Activated CD4-positive, alpha-beta memory T cell treated with anti-CD3 and anti-CD28 coated beads for 36 hours (primary cell): ENCODE data around the gene CPD. TPM values are rescaled to one million over a fixed set of nuclear protein-coding genes. Genes with fewer than 3 reads are reported as not detected.

Source experiments
- CTCF ChIA-PET: fragments of 350-600 bp; sonication (Branson Sonifier 250); formaldehyde crosslinking; loops from one replicate; lab custom pipeline; 2021; ENCODE audit warnings: antibody characterized with exemption, inconsistent platforms; lab: Charles Lee
- POLR2A ChIA-PET: fragments of 350-600 bp; sonication (Branson Sonifier 250); formaldehyde crosslinking; loops from one replicate; lab custom pipeline; 2021; ENCODE audit warnings: antibody characterized with exemption; lab: Charles Lee
- DNase-seq: peaks from one replicate; pipeline ENCODE4 v3.0.0-alpha.2; 2020
- H3K27ac Mint-ChIP-seq: one replicate; pipeline ENCODE4 v1.8.0; 2021; ENCODE audit warnings: mixed read lengths
- H3K27me3 Mint-ChIP-seq: one replicate; pipeline ENCODE4 v1.8.0; 2021; ENCODE audit warnings: mixed read lengths
- H3K36me3 Mint-ChIP-seq: one replicate; pipeline ENCODE4 v1.8.0; 2021; ENCODE audit warnings: mixed read lengths
- H3K4me1 Mint-ChIP-seq: one replicate; pipeline ENCODE4 v1.8.0; 2021; ENCODE audit warnings: low read depth, mixed read lengths
- H3K4me3 Mint-ChIP-seq: one replicate; pipeline ENCODE4 v1.8.0; 2021; ENCODE audit warnings: mild to moderate bottlenecking, mixed read lengths
- H3K9me3 Mint-ChIP-seq: one replicate; pipeline ENCODE4 v1.8.0; 2021; ENCODE audit warnings: mixed read lengths
- intact Hi-C: fragments of 100-400 bp; cut with micrococcal nuclease; formaldehyde crosslinking; loops from one replicate; pipeline ENCODE4 v1.15.1; 2023
- total RNA-seq, 2 experiments: library from RNA; stranded (reverse); gene quantifications; one replicate each; pipeline ENCODE4 v1.2.3, GENCODE V29; 2021

Gene CPD
- total RNA-seq, 2 experiments from 2014 or later, result 34.1 to 34.3 TPM

DNA sequence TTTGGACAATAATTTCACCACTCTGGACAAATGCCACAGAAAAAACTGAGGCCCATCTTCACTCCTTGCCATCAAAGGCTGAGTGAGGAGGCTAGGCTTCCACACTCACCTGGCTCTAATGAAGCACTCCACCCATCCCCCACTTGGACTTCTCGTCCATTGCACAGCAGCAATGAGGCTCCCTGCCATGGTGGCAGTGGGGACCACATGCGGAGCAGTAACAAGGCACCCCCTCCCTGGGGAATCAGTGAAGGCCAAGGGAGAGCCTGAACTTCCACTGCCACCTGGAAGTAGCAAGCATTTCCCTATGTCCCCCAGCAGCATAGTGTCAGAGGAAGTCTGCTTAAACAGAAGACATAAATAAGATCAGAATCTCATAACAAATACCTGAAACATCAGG is 96.5 kb downstream of the CPD start:
- peaks cover 6% of the 10 kb centered on the region for H3K36me3 Mint-ChIP-seq
- H3K4me1 Mint-ChIP-seq, result peaks cover 30% of the 10 kb centered on the region
- POLR2A ChIA-PET, result no interaction called here
- no peak overlapping the region for H3K27ac Mint-ChIP-seq
- intact Hi-C loops, result loop anchor here (5.0 to 10.0 kb wide), 3 partner anchors 113 to 358 kb away; partner anchors contain the start of gene NSRP1
- H3K9me3 Mint-ChIP-seq, result no peaks in the 10 kb centered on the region
- CTCF ChIA-PET, result interaction anchor here (3.4 kb wide), 1 partner anchor 135 kb away, joined by 20 read pairs; no protein-coding TSS in a partner anchor
- H3K27me3 Mint-ChIP-seq, result peaks cover 2% of the 10 kb centered on the region
- no peak for DNase-seq
- H3K4me3 Mint-ChIP-seq, result no peak overlapping the region

DNA sequence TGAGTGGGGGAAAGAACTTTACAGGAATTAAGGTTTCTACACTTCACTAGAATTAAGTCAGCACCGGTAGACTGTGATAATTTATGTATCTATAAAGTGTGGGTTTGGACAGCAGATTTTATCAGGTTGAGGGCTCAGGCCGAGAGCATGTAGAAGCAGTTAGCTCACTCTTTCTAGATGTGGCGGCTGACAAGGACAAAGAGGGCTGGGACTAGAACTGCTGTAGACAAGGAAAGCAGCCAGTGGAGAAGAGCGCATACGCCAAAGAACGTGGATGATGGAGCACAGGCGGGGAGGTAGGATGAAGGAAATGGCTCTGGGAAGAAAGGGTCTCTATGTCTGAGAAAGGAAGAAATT is 98.0 kb downstream of the CPD start:
- DNase-seq, result peak; percentile 17
- H3K4me1 Mint-ChIP-seq, result peaks cover 34% of the 10 kb centered on the region
- intact Hi-C loops, result loop anchor here (1.0 to 10.0 kb wide), 7 partner anchors 98 to 359 kb away; partner anchors contain the start of genes CPD and NSRP1
- POLR2A ChIA-PET, result interaction anchor here (1.1 to 1.2 kb wide), 2 partner anchors 11 to 136 kb away, joined by 3 to 5 read pairs; no protein-coding TSS in a partner anchor
- peak overlapping the region; percentile 94 for H3K27ac Mint-ChIP-seq
- H3K9me3 Mint-ChIP-seq, result no peaks in the 10 kb centered on the region
- peaks cover 2% of the 10 kb centered on the region for H3K27me3 Mint-ChIP-seq
- peak overlapping the region; percentile 94 for H3K4me3 Mint-ChIP-seq
- peaks cover 10% of the 10 kb centered on the region for H3K36me3 Mint-ChIP-seq
- CTCF ChIA-PET, result interaction anchor here (0.6 to 3.4 kb wide), 31 partner anchors 9 to 388 kb away, joined by 3 to 20 read pairs (median 4); partner anchors contain the start of gene CRLF3

DNA sequence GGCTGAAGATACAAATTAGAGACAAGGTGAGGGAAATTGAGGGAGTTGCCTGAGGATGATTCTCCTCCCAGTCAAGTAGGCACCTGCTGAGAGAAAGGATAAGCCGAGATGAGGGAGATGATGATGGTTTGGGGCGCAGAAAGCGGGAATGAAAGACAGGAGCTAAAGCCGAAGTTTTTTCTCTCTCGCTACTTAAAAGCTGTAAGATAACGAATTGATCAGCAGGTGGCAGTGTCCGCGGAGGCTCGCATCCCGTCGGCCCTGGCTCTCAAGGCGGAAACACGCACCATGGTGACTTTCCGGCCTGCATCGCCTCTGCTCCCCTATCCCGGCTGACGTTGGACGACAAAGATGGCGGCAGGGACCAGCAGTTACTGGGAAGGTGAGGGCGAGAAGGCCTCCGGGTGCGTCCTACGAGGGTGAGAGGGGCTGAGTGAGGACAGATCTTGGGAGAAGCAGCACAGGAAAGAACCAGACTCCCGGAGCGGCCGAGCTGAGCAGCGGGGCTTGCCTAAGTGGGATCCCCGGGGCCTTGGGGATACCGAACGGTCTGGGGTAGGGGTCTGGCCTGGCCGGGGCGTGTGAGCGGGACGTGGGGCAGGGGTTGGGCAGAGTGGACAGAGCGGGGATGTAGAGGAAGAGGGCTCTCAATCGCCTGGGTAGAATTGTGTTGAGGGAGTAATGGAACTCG is 98.5 kb downstream of the CPD start, which contains the start of gene GOSR1:
Gene GOSR1 (plus strand): TSS at position 326 of the 691 bp plus-strand sequence. CDS start 26 bp downstream, at position 352.
- Mint-ChIP-seq H3K9me3 (no peaks in the 10 kb centered on the region), H3K36me3 (peaks cover 10% of the 10 kb centered on the region), H3K27me3 (peaks cover 2% of the 10 kb centered on the region), H3K4me1 (peaks cover 34% of the 10 kb centered on the region), H3K27ac (peak within 1 kb of the TSS; percentile 94), H3K4me3 (peak within 1 kb of the TSS; percentile 94)
- intact Hi-C loops, result loop anchor here (1.0 to 10.0 kb wide), 7 partner anchors 98 to 360 kb away; partner anchors contain the start of genes CPD and NSRP1
- ChIA-PET CTCF (interaction anchor here (0.6 to 3.4 kb wide), 33 partner anchors 8 to 740 kb away, joined by 3 to 20 read pairs (median 4); partner anchors contain the start of gene CRLF3), POLR2A (interaction anchor here (0.6 to 1.2 kb wide), 3 partner anchors 12 to 136 kb away, joined by 3 to 5 read pairs (median 3); no protein-coding TSS in a partner anchor)
- DNase-seq, result peak; percentile 96

DNA sequence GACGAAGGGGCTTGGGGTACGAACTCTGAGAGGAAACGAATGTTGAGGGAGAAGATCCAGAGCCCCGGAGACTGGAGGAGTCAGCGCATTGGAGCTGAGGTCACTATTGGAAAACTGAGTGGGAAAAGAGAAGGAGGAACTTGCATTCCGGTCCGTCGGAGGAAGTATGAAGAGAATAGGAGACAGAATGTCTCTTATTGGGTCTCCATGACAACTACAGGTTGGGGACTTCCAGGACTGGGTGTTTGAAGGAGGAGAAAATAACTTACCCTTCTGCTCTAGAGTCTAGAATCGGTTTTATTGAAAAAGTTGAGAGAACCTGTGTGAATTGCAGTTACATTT is 99.0 kb downstream of the CPD start:
- Mint-ChIP-seq H3K36me3 (peaks cover 12% of the 10 kb centered on the region), H3K27ac (peak overlapping the region; percentile 94), H3K4me1 (peaks cover 34% of the 10 kb centered on the region), H3K27me3 (peaks cover 2% of the 10 kb centered on the region), H3K4me3 (peak overlapping the region; percentile 94), H3K9me3 (no peaks in the 10 kb centered on the region)
- ChIA-PET POLR2A (interaction anchor here (1.2 kb wide), 1 partner anchor 137 kb away, joined by 3 read pairs; no protein-coding TSS in a partner anchor), CTCF (interaction anchor here (0.7 to 3.4 kb wide), 10 partner anchors 10 to 739 kb away, joined by 3 to 20 read pairs (median 8); no protein-coding TSS in a partner anchor)
- intact Hi-C loops, result loop anchor here (1.0 to 10.0 kb wide), 7 partner anchors 99 to 360 kb away; partner anchors contain the start of genes CPD and NSRP1
- no peak for DNase-seq

DNA sequence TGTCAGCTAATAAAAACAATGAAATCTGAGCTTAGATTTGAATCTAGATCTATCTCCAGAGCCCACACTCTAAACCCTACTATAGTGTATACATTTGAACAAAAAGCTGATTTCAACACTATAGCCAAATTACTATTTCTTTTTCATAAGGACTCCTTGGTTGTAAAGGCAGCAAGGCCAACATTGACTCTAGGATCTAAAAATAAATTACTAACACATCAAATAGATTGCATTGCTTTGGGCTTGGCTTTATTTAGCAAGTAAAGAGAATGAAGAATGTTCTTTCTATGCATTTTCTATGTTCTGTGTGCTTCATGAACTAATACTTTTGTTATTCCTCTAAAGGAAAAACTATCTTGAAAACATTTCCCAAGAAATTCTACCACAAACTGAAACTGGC is 103.8 kb downstream of the CPD start:
- no peaks in the 10 kb centered on the region for H3K27me3 Mint-ChIP-seq
- H3K4me1 Mint-ChIP-seq, result peaks cover 19% of the 10 kb centered on the region
- no peaks in the 10 kb centered on the region for H3K9me3 Mint-ChIP-seq
- ChIA-PET CTCF (interaction anchor here (0.6 to 1.3 kb wide), 4 partner anchors 12 to 232 kb away, joined by 3 to 4 read pairs (median 4); no protein-coding TSS in a partner anchor), POLR2A (no interaction called here)
- intact Hi-C loops, result no loop called here
- no peak overlapping the region for H3K4me3 Mint-ChIP-seq
- H3K27ac Mint-ChIP-seq, result no peak overlapping the region
- peaks cover 34% of the 10 kb centered on the region for H3K36me3 Mint-ChIP-seq
- DNase-seq, result no peak

DNA sequence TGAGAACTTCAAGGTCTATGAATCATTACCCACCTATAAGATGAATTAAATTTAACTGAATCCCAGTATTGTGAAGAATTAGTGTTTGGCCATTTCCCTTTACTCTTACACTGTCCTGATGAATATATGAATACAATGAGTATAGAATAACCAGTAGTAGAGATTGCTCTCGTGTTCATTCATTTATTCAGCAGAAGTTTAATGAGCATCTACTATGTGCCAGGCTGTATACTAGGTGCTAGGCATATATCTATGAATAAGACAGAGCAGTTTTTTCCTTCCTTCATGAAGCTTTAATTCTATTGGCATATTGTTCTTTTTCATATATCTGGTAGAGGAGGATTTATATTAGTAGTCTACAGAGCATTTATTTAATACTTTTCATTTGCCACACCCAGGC is 104.4 kb downstream of the CPD start:
- Mint-ChIP-seq H3K4me1 (peaks cover 13% of the 10 kb centered on the region), H3K4me3 (no peak overlapping the region), H3K9me3 (no peaks in the 10 kb centered on the region), H3K27ac (no peak overlapping the region), H3K36me3 (peaks cover 32% of the 10 kb centered on the region), H3K27me3 (no peaks in the 10 kb centered on the region)
- POLR2A ChIA-PET, result no interaction called here
- intact Hi-C loops, result no loop called here
- CTCF ChIA-PET, result no interaction called here
- DNase-seq, result no peak

DNA sequence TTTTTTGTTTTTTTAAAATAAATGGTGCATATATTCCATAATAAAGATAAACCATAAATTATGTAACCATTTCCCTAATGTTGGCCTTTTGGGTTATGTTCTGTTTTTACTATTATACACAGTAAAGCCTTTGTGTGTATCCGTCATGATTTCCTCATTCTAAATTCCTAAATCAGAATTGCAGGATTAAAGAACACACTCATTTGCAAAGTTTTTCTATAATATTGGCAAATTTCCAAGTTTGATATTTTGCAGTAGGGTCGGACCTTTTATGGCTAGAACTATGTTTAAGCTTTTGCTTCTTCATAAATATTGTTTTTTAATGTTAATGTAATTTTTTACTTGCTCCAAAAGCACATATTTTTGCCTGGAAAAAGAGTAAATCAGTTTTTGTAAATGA is 115.1 kb downstream of the CPD start:
- no peaks in the 10 kb centered on the region for H3K9me3 Mint-ChIP-seq
- ChIA-PET CTCF (no interaction called here), POLR2A (interaction anchor here (0.6 kb wide), 2 partner anchors 209 to 671 kb away, joined by 3 to 4 read pairs; no protein-coding TSS in a partner anchor)
- H3K36me3 Mint-ChIP-seq, result peaks cover 51% of the 10 kb centered on the region
- intact Hi-C loops, result no loop called here
- DNase-seq, result no peak
- H3K27me3 Mint-ChIP-seq, result no peaks in the 10 kb centered on the region
- no peak overlapping the region for H3K4me3 Mint-ChIP-seq
- H3K4me1 Mint-ChIP-seq, result no peaks in the 10 kb centered on the region
- no peak overlapping the region for H3K27ac Mint-ChIP-seq

DNA sequence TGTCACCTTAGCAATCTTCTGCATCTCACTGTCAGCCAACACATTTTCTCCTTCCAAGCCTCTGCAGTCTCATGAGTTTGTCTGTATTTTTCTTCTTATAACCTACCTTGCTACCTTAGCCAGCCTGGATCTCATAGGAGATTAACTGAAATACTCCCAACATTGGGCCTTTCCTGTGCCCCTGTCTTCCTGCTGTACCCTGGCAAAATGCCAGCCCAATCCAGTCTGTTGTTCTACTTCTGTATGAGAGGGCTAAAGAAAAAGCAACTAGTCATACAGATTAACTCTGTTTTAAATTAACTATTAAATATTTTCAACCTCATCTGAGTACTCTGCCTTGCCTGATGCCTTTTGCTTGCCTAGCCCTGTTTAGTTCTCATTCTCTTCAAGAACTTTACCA is 116.9 kb downstream of the CPD start:
- ChIA-PET POLR2A (no interaction called here), CTCF (no interaction called here)
- H3K36me3 Mint-ChIP-seq, result peaks cover 55% of the 10 kb centered on the region
- no peak overlapping the region for H3K27ac Mint-ChIP-seq
- H3K4me1 Mint-ChIP-seq, result peaks cover 9% of the 10 kb centered on the region
- H3K4me3 Mint-ChIP-seq, result no peak overlapping the region
- no peak for DNase-seq
- intact Hi-C loops, result no loop called here
- no peaks in the 10 kb centered on the region for H3K9me3 Mint-ChIP-seq
- no peaks in the 10 kb centered on the region for H3K27me3 Mint-ChIP-seq

DNA sequence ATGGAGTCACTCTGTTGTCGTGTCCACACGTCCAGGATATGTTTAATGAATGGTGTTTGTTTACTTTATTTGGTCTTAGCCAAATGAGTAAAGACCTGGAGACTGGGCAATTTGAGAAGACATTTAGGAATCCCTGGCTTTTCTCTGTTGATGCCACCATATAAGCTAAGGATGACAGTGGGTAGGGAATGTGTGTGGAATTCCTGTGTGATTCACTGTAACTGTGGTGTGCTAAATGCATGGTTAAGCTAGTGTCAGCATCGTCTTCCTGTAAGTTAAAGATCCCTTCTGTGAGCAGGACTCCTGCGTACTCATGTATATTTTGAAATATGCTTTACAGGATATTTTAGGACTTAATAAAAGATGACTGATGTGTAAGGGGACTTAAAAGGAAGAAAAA is 124.8 kb downstream of the CPD start:
- ChIA-PET CTCF (interaction anchor here (1.3 to 2.3 kb wide), 2 partner anchors 9 to 26 kb away, joined by 3 to 10 read pairs; partner anchors contain the start of gene GOSR1), POLR2A (no interaction called here)
- H3K9me3 Mint-ChIP-seq, result no peaks in the 10 kb centered on the region
- intact Hi-C loops, result no loop called here
- H3K4me1 Mint-ChIP-seq, result peaks cover 25% of the 10 kb centered on the region
- no peak overlapping the region for H3K27ac Mint-ChIP-seq
- no peak for DNase-seq
- H3K27me3 Mint-ChIP-seq, result no peaks in the 10 kb centered on the region
- peaks cover 40% of the 10 kb centered on the region for H3K36me3 Mint-ChIP-seq
- no peak overlapping the region for H3K4me3 Mint-ChIP-seq

DNA sequence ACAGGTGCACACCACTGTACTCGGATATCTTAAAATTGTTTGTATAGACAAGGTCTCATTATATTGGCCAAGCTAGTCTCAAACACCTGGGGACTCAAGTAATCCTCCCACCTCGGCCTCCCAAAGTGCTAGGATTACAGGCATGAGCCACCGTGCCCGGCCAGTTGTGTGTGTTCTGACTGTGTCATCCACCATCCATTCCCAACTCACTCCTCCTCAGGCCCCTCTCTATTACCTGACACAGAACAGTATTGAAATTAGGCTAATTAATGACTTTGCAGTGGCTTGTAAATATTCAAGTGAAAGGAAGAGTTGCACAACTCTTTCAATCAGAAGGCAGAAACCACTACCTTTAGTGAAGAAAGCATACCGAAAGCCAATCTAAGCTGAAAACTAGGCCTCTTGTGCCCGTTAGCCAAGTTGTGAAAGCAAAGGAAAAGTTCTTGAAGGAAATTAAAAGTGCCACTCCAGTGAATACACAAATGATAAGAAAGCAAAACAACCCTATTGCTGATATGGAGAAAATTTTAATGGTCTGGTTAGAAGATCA is 127.2 kb downstream of the CPD start:
- H3K4me3 Mint-ChIP-seq, result no peak overlapping the region
- peaks cover 24% of the 10 kb centered on the region for H3K36me3 Mint-ChIP-seq
- POLR2A ChIA-PET, result no interaction called here
- peaks cover 16% of the 10 kb centered on the region for H3K4me1 Mint-ChIP-seq
- CTCF ChIA-PET, result no interaction called here
- no peaks in the 10 kb centered on the region for H3K27me3 Mint-ChIP-seq
- no peaks in the 10 kb centered on the region for H3K9me3 Mint-ChIP-seq
- no peak overlapping the region for H3K27ac Mint-ChIP-seq
- intact Hi-C loops, result no loop called here
- no peak for DNase-seq

DNA sequence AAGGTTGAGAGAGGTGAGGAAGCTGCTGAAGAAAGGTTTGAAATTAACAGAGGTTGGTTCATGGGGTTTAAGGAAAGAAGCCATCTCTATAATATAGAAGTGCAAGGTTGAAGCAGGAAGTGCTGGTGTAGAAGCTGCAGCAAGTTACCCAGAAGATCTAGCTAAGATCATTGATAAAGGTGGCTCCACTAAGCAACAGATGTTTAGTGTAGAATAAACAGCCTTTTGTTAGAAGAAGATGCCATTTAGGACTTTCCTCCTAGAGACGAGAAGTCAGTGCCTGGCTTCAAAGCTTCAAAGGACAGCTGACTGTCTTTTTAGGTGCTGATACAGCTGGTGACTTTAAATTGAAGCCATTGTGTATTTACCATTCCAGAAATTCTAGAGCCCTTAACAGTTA is 127.8 kb downstream of the CPD start:
- Mint-ChIP-seq H3K4me3 (no peak overlapping the region), H3K4me1 (peaks cover 16% of the 10 kb centered on the region), H3K36me3 (peaks cover 21% of the 10 kb centered on the region), H3K27ac (no peak overlapping the region), H3K9me3 (no peaks in the 10 kb centered on the region), H3K27me3 (no peaks in the 10 kb centered on the region)
- CTCF ChIA-PET, result no interaction called here
- POLR2A ChIA-PET, result no interaction called here
- intact Hi-C loops, result no loop called here
- no peak for DNase-seq

DNA sequence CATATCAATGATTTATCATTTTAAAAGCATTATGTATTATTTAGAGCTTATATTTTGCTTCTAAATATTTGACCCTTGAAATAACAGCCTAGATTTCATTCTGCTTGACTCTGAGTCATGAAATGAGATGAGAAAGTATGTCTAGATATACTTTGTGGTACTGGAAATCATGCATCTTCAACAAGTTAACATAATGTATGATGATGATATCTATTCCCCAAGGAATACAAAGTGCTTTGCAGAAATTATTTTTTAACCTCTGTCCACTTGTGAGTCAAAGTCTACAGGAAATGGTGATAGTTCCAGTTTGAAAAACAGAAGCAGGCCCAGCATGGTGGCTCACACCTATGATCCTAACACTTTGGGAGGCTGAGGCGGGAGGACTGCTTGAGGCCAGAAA is 134.6 kb downstream of the CPD start:
- ChIA-PET POLR2A (no interaction called here), CTCF (no interaction called here)
- no peak overlapping the region for H3K4me3 Mint-ChIP-seq
- peaks cover 9% of the 10 kb centered on the region for H3K4me1 Mint-ChIP-seq
- H3K27ac Mint-ChIP-seq, result no peak overlapping the region
- DNase-seq, result no peak
- no peaks in the 10 kb centered on the region for H3K27me3 Mint-ChIP-seq
- peaks cover 10% of the 10 kb centered on the region for H3K36me3 Mint-ChIP-seq
- no peaks in the 10 kb centered on the region for H3K9me3 Mint-ChIP-seq
- intact Hi-C loops, result no loop called here
